Prostate gland (tissue), 2 donors: Measurements from ENCODE around the gene OPHN1.

Source experiments
- CTCF ChIP-seq, 4 experiments: fragments of 200-600 bp in 2 of 4; fragments of 450-650 bp in 2 of 4; sonication (generic) in 2 of 4; IDR thresholded peaks; 1 replicate in 3 of 4; 2 replicates in 1 of 4; pipeline ENCODE4 v1.5.1; 2016 to 2019; ENCODE audit warnings: antibody characterized with exemption in 4 of 4, mild to moderate bottlenecking in 2 of 4, moderate library complexity in 2 of 4
- POLR2A ChIP-seq: fragments of 450-650 bp; IDR thresholded peaks from one replicate; pipeline ENCODE4 v1.6.1; 2016; ENCODE audit warnings: antibody characterized with exemption, mild to moderate bottlenecking

- TF ChIP-seq CTCF (IDR thresholded peaks at IDR 0.05), result no peak
- TF ChIP-seq POLR2A, result no peak
Observed at GRCh38 chrX:68443155-68443868, 10.0 kb upstream of the OPHN1 start.
